B cell (primary cell): ENCODE results near the gene RRM2. TPM values are rescaled to one million over a fixed set of nuclear protein-coding genes. Genes with fewer than 3 reads are reported as not detected.

Experiments
- ATAC-seq: fragments of 200-7000 bp; cut with Tn5 transposase; one replicate; pipeline ENCODE4 v1.10.0; 2021; ENCODE audit warnings: low read depth, mild to moderate bottlenecking, moderate number of reproducible peaks, moderate library complexity
- CTCF ChIA-PET: fragments of 350-600 bp; sonication (Branson Sonifier 250); formaldehyde crosslinking; loops from one replicate; lab custom pipeline; 2021; ENCODE audit warnings: antibody characterized with exemption, inconsistent platforms; lab: Charles Lee
- POLR2A ChIA-PET: fragments of 350-600 bp; sonication (Branson Sonifier 250); formaldehyde crosslinking; loops from one replicate; lab custom pipeline; 2021; ENCODE audit warnings: antibody characterized with exemption; lab: Charles Lee
- DNase-seq: peaks from one replicate; pipeline ENCODE4 v3.0.0; 2013
- H2AFZ ChIP-seq: 2 replicates; pipeline ENCODE4 v1.6.1; 2012; ENCODE audit warnings: mild to moderate bottlenecking, low read depth, low read length; ENCODE audit not compliant: insufficient read depth, poor library complexity, severe bottlenecking
- H3K27ac ChIP-seq, 2 donors: 1 replicate in 1 of 2; 2 replicates in 1 of 2; pipeline ENCODE4 v1.5.1; 2012 to 2013; ENCODE audit warnings: low read length in 2 of 2, mild to moderate bottlenecking in 2 of 2, moderate library complexity in 1 of 2
- H3K27me3 ChIP-seq, 4 experiments: fragments of 200-600 bp in 1 of 4; sonication (generic) in 1 of 4; replicated peaks in 1 of 4; 1 replicate in 2 of 4; 2 replicates in 2 of 4; pipeline versions ENCODE4 v1.6.1 to v1.7.0; 2013 to 2016; ENCODE audit warnings: low read length in 3 of 4, mild to moderate bottlenecking in 2 of 4, mixed read lengths in 1 of 4, moderate library complexity in 1 of 4; ENCODE audit not compliant: insufficient read depth in 4 of 4, control insufficient read depth in 3 of 4; ENCODE audit errors: control extremely low read depth in 1 of 4
- H3K36me3 ChIP-seq, 2 experiments: replicated peaks in 1 of 2; 1 replicate in 1 of 2; 2 replicates in 1 of 2; pipeline versions ENCODE4 v1.6.1 to v1.7.1; 2013; ENCODE audit warnings: low read length in 1 of 2; ENCODE audit not compliant: insufficient read depth in 2 of 2, control insufficient read depth in 1 of 2; ENCODE audit errors: control extremely low read depth in 1 of 2, extremely low read depth in 1 of 2
- H3K4me1 ChIP-seq, 2 donors: fragments of 200-600 bp in 1 of 2; sonication (generic) in 1 of 2; 1 replicate in 1 of 2; 2 replicates in 1 of 2; pipeline versions ENCODE4 v1.5.1 to v1.6.1; 2013 to 2017; ENCODE audit warnings: low read length in 2 of 2; ENCODE audit not compliant: control insufficient read depth in 2 of 2, insufficient read depth in 2 of 2
- H3K4me2 ChIP-seq: replicated peaks from 2 replicates; pipeline ENCODE3; 2012; ENCODE audit warnings: mild to moderate bottlenecking, low read depth, low read length; ENCODE audit not compliant: poor library complexity, severe bottlenecking
- H3K4me3 ChIP-seq, 5 experiments: fragments of 200-600 bp in 1 of 5; sonication (generic) in 1 of 5; 1 replicate in 3 of 5; 2 replicates in 2 of 5; pipeline versions ENCODE4 v1.5.1 to v1.7.0; 2011 to 2016; ENCODE audit warnings: low read length in 4 of 5, mild to moderate bottlenecking in 4 of 5, low read depth in 2 of 5, control low read depth in 1 of 5, moderate library complexity in 1 of 5; ENCODE audit not compliant: insufficient read depth in 1 of 5; ENCODE audit errors: control extremely low read depth in 1 of 5, extremely low read depth in 1 of 5
- H3K79me2 ChIP-seq: fragments of 200-600 bp; sonication (generic); one replicate; pipeline ENCODE4 v1.6.0; 2016; ENCODE audit warnings: low read length; ENCODE audit not compliant: control insufficient read depth, insufficient read depth
- H3K9ac ChIP-seq: fragments of 200-600 bp; sonication (generic); 2 replicates; pipeline ENCODE4 v1.6.1; 2017; ENCODE audit warnings: mild to moderate bottlenecking, low read length, moderate library complexity
- H3K9me3 ChIP-seq, 3 donors: one replicate each; pipeline versions ENCODE4 v1.6.1 to v1.7.1; 2013; ENCODE audit warnings: low read length in 2 of 3; ENCODE audit not compliant: control insufficient read depth in 2 of 3, insufficient read depth in 1 of 3; ENCODE audit errors: control extremely low read depth in 1 of 3
- H4K20me1 ChIP-seq: 2 replicates; pipeline ENCODE4 v1.6.0; 2012; ENCODE audit warnings: mild to moderate bottlenecking, low read length; ENCODE audit not compliant: insufficient read depth, control insufficient read depth, poor library complexity, severe bottlenecking
- H3K27ac Mint-ChIP-seq: one replicate; pipeline ENCODE4 v1.8.0; 2021; ENCODE audit warnings: mixed read lengths
- H3K27me3 Mint-ChIP-seq: one replicate; pipeline ENCODE4 v1.8.0; 2021; ENCODE audit warnings: mixed read lengths
- H3K4me1 Mint-ChIP-seq: one replicate; pipeline ENCODE4 v1.8.0; 2021; ENCODE audit warnings: mixed read lengths
- H3K4me3 Mint-ChIP-seq: one replicate; pipeline ENCODE4 v1.8.0; 2021; ENCODE audit warnings: mixed read lengths
- H3K9me3 Mint-ChIP-seq: one replicate; pipeline ENCODE4 v1.8.0; 2022; ENCODE audit warnings: mixed read lengths; ENCODE audit not compliant: insufficient read depth
- EZH2 ChIP-seq: IDR thresholded peaks from 2 replicates; pipeline ENCODE4 v1.6.1; 2012; ENCODE audit warnings: borderline replicate concordance, low read depth, mild to moderate bottlenecking, moderate library complexity, low read length; ENCODE audit not compliant: insufficient read depth, poor library complexity, severe bottlenecking
- WGBS: methylation state at CpG from one replicate; pipeline ENCODE4 v1.1.5; 2013; ENCODE audit warnings: missing lambda C conversion rate; ENCODE audit not compliant: insufficient coverage; 5-methylcytosine and 5-hydroxymethylcytosine counted together
- intact Hi-C: fragments of 100-400 bp; cut with micrococcal nuclease; formaldehyde crosslinking; loops from one replicate; pipeline ENCODE4 v1.10.0; 2022
- polyA plus RNA-seq: library from polyadenylated mRNA; depleted of rRNA; stranded (reverse); fragments of >200 nt; gene quantifications from 2 replicates; pipeline ENCODE4 v1.2.3, GENCODE V29; 2012
- total RNA-seq, 2 donors: library from RNA; stranded (reverse); fragments of 120-200 nt in 1 of 2; gene quantifications; 1 replicate in 1 of 2; 2 replicates in 1 of 2; pipeline versions ENCODE4 v1.2.3 to v1.2.4, GENCODE V29; 2013 to 2022
- TF ChIP-seq, protein P1 (sequence below): fragments of 200-600 bp; IDR thresholded peaks from one replicate; pipeline ENCODE4 v1.8.0; 2022; ENCODE audit warnings: antibody characterized with exemption, mild to moderate bottlenecking

The RRM2 gene
- total and polyA plus RNA-seq, 2 donors (not counting 1 experiment from before 2014, with no cell fraction given), result 1.2 to 3.3 TPM

- peaks cover 27% of the 10 kb centered on the region for H3K79me2 ChIP-seq
- peak overlapping the region; percentile 98 for H3K4me3 Mint-ChIP-seq
Observed at GRCh38 chr2:10120158-10120876, 2.2 kb upstream of the RRM2 start.

GRCh38 chr2:10120877-10121574 lies 1.5 kb upstream of the RRM2 start:
- H3K4me2 ChIP-seq, result peak overlapping the region; percentile 100
- DNase-seq, result no peak
- H3K9me3 ChIP-seq, result peaks cover 0 to 3% (median 0%) of the 10 kb centered on the region in 3 donors
- H3K27ac Mint-ChIP-seq, result peak overlapping the region; percentile 82
- WGBS, result 78% methylated on average over 1 of the region's 13 CpGs
- peak overlapping the region; percentile 70 to 82 (median 75) for H3K4me3 ChIP-seq
- peak overlapping the region; percentile 71 for H3K9ac ChIP-seq
- peak overlapping the region; percentile 30 to 50 for H3K27ac ChIP-seq
- no peak for TF ChIP-seq EZH2
- TF ChIP-seq, protein P1, sequence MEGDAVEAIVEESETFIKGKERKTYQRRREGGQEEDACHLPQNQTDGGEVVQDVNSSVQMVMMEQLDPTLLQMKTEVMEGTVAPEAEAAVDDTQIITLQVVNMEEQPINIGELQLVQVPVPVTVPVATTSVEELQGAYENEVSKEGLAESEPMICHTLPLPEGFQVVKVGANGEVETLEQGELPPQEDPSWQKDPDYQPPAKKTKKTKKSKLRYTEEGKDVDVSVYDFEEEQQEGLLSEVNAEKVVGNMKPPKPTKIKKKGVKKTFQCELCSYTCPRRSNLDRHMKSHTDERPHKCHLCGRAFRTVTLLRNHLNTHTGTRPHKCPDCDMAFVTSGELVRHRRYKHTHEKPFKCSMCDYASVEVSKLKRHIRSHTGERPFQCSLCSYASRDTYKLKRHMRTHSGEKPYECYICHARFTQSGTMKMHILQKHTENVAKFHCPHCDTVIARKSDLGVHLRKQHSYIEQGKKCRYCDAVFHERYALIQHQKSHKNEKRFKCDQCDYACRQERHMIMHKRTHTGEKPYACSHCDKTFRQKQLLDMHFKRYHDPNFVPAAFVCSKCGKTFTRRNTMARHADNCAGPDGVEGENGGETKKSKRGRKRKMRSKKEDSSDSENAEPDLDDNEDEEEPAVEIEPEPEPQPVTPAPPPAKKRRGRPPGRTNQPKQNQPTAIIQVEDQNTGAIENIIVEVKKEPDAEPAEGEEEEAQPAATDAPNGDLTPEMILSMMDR, result no peak
- peaks cover 30% of the 10 kb centered on the region for H3K4me1 Mint-ChIP-seq
- no peaks in the 10 kb centered on the region for H3K9me3 Mint-ChIP-seq
- no peaks in the 10 kb centered on the region for H3K36me3 ChIP-seq
- H3K4me1 ChIP-seq, result peaks cover 29 to 32% of the 10 kb centered on the region in 2 donors
- ChIA-PET POLR2A (no interaction called here), CTCF (interaction anchor here (0.9 to 2.7 kb wide), 5 partner anchors 9 to 313 kb away, joined by 3 to 19 read pairs (median 8); no protein-coding TSS in a partner anchor)
- no peak for ATAC-seq
- H3K27me3 ChIP-seq, result peaks cover 0 to 17% (median 8%) of the 10 kb centered on the region in 4 experiments
- H2AFZ ChIP-seq, result peak overlapping the region; percentile 71
- H3K79me2 ChIP-seq, result peaks cover 33% of the 10 kb centered on the region
- H4K20me1 ChIP-seq, result peaks cover 6% of the 10 kb centered on the region
- intact Hi-C loops, result loop anchor here (1.0 to 10.0 kb wide), 4 partner anchors 77 to 699 kb away; partner anchors contain the start of genes CPSF3, ITGB1BP1 and ODC1
- peak overlapping the region; percentile 98 for H3K4me3 Mint-ChIP-seq
- peaks cover 10% of the 10 kb centered on the region for H3K27me3 Mint-ChIP-seq

More at GRCh38 chr2:10120158-10120876, 2.2 kb upstream of the RRM2 start:
- no peak for TF ChIP-seq EZH2
- H3K4me1 Mint-ChIP-seq, result peaks cover 30% of the 10 kb centered on the region
- Histone ChIP-seq H3K9me3 (peaks cover 0 to 3% (median 0%) of the 10 kb centered on the region in 3 donors), H3K36me3 (no peaks in the 10 kb centered on the region), H3K4me2 (peak overlapping the region; percentile 100), H3K4me3 (peak overlapping the region; percentile 70 to 82 (median 75)), H4K20me1 (peaks cover 6% of the 10 kb centered on the region), H3K4me1 (peaks cover 29 to 32% of the 10 kb centered on the region in 2 donors), H3K27me3 (peaks cover 0 to 17% (median 8%) of the 10 kb centered on the region in 4 experiments), H3K27ac (peak overlapping the region; percentile 30 to 50), H2AFZ (peak overlapping the region; percentile 71), H3K9ac (peak overlapping the region; percentile 71)
- POLR2A ChIA-PET, result no interaction called here
- ATAC-seq (peak; percentile 82), DNase-seq (peak; percentile 93)
- peaks cover 10% of the 10 kb centered on the region for H3K27me3 Mint-ChIP-seq
- intact Hi-C loops, result loop anchor here (1.0 to 10.0 kb wide), 4 partner anchors 76 to 698 kb away; partner anchors contain the start of genes CPSF3, ITGB1BP1 and ODC1
- under 1% methylated on average over 59 of the region's 60 CpGs for WGBS
- H3K27ac Mint-ChIP-seq, result peak overlapping the region; percentile 97
- no peaks in the 10 kb centered on the region for H3K9me3 Mint-ChIP-seq
- CTCF ChIA-PET, result interaction anchor here (0.9 to 2.7 kb wide), 6 partner anchors 26 to 314 kb away, joined by 3 to 19 read pairs (median 7); no protein-coding TSS in a partner anchor
